Middle frontal gyrus (tissue), 1 donor: ENCODE measurements around the gene SNRPN.
"Not testable (repeated sequence)": the region's sequence is repeated elsewhere in the genome, so short reads cannot be mapped to it uniquely, and the experiment has no call there.

Experiments
- DNase-seq: peaks from one replicate; pipeline ENCODE4 v3.0.0-alpha.2; 2015; ENCODE audit warnings: low spot score; ENCODE audit errors: extremely low spot score

The SNRPN gene

DNA sequence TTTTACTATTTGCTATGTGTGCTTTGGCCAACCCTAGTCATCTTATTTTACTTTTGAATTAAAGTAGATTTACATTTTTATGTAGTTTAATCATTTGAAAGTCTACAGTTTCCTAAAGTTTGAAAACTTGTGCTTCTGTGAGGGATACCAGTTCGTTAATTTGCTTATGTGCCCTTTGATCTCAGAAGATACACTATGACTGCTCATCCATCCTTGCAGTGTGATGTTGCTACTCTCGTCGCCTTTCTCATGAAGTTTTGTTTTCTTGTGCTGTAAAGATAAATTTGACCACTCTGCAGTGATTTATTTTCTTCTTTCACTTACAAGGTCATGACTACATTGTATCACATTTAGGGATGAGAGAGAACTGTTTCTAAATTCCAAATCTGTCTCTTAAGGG, 16.3 kb downstream of the SNRPN start:
- no peak for DNase-seq

DNA sequence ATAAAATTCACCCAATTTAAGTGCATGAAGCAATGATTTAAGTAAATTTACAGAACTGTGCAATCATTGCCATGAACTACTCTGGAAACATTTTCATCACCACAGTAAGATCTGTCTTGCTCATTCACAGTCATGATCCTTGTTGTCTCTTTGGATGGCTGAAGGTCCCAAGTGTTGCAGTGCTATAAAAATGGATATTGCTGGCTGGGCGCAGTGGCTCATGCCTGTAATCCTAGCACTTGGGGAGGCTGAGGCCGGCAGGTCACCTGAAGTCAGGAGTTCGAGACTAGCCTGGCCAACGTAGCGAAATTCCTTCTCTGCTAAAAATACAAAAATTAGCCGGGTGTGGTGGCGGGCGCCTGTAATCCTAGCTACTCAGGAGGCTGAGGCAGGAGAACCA, 17.0 kb downstream of the SNRPN start:
- DNase-seq, result no peak

DNA sequence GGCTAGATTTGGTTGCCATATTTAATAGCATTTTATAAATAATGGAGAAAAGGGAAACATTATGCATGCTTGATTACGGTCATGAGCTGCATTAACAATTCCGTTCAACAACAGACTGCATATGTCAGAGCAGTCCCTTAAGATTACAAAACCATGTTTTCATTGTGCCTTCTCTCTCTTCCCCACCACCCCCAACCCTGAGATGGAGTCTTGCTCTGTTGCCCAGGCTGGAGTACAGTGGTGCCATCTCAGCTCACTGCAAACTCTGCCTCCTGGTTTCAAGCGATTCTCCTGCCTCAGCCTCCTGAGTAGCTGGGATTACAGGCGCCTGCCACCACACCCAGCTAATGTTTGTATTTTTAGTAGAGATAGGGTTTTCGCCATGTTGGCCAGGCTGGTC, 17.9 kb downstream of the SNRPN start:
- DNase-seq, result not testable (repeated sequence)

DNA sequence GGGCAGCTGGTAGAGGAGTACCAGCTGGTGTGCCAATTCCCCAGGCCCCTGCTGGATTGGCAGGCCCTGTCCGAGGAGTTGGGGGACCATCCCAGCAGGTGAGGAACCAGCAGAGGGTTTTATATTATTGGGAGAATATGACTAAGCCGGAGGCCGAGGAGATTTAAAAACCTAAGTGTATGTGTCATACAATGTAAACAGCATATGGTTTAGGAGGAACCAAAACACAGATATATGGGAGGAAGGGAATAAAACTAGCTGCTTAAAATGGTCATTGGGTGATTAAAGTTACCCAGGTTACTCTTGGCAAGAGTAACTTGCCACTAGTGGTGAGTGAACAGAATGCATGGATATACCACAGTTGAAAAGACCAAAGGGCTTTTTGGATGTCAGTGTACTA, 22.1 kb downstream of the SNRPN start:
- no peak for DNase-seq

DNA sequence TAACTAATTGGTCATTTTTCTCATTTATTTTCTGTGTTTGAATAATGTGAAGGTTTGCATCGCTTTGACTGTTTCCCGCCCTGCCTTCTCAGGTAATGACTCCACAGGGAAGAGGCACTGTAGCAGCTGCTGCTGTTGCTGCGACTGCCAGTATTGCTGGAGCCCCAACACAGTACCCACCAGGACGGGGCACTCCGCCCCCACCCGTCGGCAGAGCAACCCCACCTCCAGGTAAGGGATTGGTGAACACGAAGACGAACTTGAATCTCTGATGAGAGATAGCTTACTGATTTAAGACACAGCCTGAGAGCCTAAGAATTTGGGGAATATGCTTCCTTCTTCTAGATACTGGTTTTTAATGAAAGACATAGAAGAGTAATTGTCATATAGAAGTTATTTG, 22.9 kb downstream of the SNRPN start:
- DNase-seq, result no peak

DNA sequence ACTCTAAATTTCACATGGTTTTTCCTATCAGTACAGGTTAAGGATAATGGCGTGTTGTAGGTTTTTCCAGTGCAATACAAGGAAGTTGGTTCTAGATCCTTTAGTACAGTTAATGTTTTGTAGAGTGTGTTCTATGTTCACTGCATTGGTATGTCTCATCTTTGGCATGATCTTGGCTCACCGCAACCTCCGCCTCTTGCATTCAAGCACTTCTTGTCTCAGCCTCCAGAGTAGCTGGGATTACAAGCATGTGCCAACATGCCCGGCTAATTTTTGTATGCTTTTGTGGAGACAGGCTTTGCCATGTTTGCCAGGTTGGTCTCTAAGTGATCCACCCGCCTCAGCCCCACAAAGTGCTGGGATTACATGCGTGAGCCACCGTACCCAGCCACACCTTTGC, 30.4 kb downstream of the SNRPN start:
- DNase-seq, result no peak

DNA sequence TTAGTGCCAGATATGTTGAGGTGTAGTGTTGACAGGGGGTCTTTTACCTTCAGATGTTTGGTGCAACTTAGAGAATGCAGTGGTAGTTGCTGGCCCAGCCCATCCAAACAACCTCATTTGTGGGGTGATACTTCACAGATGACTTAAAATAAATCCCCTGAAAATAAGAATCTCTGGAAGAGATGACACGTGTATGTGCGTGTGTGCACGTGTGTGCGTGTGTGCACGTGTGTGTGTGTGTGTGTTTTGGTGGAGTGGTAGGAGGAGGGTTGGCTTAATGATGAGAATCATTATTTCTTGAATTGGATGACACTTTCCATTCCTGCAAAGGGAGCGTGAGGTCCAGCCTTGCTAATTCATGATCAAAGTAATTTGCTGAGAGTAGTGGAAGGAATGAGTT, 31.9 kb downstream of the SNRPN start:
- DNase-seq, result no peak

DNA sequence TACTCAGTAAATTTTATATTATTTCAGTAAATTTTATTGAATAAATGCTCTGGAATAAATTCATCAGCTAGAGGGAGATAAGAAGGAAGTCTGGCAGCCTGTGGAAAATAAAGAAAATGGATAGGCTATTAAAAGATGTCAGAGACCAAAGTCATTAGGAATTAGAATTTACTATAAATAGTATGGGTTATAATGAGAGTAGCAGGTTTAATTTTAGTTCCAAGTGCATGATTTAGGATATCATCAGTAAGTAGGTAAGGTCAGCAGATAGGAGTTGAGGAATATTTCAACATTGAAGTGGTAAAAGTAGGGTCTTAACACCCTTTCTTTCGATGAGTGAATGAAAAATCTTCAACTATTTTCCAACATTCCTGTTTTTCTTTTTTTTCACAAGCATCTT, 64.6 kb downstream of the SNRPN start:
- no peak for DNase-seq

DNA sequence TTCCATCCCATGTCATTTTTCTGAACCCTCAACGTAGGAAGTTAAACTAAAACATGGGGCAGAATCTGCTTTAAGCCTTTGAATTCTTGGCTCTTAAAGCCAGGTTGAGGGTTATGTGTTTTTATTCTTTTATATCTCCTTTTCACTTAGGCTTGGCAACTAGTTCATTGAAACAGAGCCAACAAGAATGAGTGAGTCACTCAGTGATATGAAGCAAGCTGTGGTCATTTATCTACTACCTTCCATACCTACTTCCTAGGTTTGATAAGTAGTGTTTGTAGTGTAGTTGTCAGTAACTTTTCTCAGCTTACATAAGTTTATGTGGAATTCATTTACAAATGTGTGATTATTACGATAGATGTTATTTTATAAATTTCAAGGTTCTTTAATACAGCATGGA, 67.4 kb downstream of the SNRPN start:
- no peak for DNase-seq
